H54 (cell line): ENCODE results near the gene METAP1D.
"Not testable (repeated sequence)": the region's sequence is repeated elsewhere in the genome, so short reads cannot be mapped to it uniquely, and the experiment has no call there.

Experiments used
- DNase-seq: peaks from one replicate; pipeline ENCODE4 v3.0.0; 2011; ENCODE audit warnings: low spot score, mixed read lengths; ENCODE audit not compliant: insufficient read length
- FAIRE-seq: peaks from 3 replicates; lab custom pipeline; 2011; peaks lifted over from hg19 to GRCh38; lab: Jason Lieb, UNC
- POLR2A ChIP-seq: IDR thresholded peaks from 2 replicates; pipeline ENCODE4 v1.6.1; 2011; ENCODE audit warnings: low read depth, mild to moderate bottlenecking, low read length

Gene METAP1D

DNA sequence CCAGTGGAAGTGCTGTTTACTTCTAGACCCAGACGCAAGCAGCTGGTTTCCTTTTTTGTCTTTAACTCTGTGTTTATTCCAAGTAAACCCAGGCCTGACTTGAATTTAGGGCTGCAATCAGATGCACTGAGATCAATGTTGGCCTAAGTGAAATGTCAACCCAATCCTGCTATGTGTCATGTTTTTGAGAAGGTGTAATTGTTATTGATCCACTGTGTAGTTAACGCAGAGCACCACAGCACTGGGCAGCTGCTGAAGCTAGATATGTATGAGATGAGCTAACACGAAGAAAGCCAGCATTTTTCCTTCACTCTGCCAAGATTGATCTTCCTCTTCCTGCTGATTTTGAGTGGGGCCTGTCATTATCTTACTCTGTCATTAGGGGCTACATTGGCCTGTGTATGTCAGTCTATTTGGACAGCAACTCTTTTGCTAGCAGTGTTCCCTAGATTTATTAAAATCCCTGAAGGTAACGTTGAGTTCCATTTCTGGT, 66.7 kb downstream of the METAP1D start:
- FAIRE-seq (peak; percentile 53), DNase-seq (no peak)
- TF ChIP-seq POLR2A, result no peak

DNA sequence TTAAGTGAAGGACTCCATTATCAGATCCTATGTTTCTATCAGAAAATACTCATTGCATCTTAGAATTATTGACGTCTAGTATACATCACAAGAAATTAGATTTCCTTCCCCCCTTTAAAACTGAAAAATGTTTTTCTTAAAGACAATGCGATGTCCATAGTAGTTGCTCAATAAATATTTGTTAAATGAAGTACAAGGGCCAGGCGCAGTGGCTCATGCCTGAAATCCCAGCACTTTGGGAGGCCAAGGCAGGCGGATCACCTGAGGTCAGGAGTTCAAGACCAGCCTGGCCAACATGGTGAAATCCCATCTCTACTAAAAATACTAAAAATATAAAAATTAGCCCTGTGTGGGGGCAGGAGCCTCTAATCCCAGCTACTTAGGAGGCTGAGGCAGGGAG, 68.2 kb downstream of the METAP1D start:
- DNase-seq, FAIRE-seq: not testable (repeated sequence)

DNA sequence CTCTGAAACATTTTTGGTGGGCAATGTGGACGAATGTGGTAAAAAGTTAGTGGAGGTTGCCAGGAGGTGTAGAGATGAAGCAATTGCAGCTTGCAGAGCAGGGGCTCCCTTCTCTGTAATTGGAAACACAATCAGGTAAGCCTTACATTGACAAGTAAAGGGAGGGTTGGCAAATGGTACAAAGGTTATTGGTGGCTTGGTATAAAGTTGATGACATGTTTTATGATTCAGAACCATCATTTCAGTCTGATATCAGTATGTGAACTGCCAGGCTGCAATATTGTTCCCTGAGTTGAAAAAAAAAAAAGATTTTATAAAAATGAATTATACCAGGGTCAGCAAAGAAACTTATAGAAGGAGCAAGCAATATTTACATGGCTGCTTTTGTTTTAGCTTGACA, 71.2 kb downstream of the METAP1D start:
- no peak for DNase-seq
- TF ChIP-seq POLR2A, result no peak
- FAIRE-seq, result peak; percentile 67

DNA sequence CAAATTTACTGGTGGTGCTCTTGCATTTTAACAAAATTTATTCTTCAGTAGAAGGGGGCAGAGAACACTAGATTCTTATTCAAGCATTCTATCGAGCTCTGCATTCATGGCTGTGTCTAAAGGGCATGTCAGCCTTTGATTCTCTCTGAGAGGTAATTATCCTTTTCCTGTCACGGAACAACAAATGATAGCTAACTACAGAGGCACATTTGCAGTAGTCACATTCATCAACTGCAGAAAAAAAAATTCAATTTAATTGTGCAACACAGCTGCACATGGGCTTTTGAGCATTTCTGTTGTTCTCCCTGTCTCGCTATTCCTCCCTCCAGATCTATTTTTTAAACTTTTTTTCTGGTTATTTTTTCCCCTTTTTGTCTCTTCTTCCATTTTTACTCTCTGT, 72.5 kb downstream of the METAP1D start:
- no peak for FAIRE-seq
- DNase-seq, result no peak
- no peak for TF ChIP-seq POLR2A

DNA sequence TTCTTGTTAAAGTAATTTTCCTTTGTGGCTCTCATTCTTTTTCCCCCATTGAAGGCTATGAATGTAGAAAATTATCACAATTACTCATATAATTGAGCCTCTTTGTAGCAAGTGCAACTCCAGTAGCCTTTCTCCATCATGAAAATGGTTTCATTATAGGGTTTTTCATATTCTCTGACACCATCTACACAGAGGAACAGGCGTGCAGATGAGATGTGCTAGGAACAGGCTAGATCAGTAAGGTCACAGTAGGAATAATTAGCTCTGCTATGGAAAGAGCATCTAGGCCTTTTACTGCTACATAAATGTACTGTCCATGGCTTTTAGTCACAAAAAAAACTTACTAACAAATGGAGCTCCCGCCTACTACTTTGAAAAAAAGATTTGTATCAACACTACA, 73.0 kb downstream of the METAP1D start:
- DNase-seq, result no peak
- TF ChIP-seq POLR2A, result no peak
- FAIRE-seq, result no peak

DNA sequence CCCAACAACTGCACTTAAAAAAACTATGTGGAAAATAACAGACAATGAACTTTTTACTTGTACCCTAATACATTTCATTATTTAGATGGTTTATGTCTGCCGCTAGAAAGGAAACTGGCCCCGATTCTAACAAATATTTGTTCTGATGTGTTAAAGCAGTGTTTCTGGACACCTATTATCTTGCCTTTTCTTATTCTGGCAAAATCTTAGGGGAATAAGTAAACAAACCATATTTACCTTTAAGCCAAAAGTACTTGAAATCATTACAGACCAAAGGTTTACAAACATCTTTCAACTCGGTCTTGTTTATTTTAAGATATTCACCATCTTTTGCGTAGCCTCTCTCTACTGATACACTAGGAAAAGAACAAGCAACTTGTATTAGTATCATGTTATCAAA, 73.8 kb downstream of the METAP1D start:
- no peak for FAIRE-seq
- TF ChIP-seq POLR2A, result no peak
- no peak for DNase-seq

DNA sequence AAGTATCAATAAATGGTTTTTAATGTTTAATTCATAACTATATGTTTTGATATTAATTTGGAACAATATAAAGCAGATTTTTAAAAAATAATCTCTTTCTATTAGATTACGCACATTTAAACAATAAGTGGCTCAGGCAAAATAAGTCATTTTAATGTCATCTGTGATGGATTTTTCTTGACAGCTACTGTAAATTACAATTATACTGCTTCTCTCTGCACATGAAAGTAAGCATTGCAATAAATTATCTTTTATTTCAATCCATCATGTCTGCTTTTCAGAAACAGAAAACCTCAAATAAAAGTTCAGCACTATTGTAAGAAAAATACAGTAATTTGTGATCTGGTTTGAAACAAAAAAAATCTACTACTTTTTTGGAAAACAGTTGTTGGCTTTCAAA, 74.5 kb downstream of the METAP1D start:
- TF ChIP-seq POLR2A, result no peak
- no peak for FAIRE-seq

DNA sequence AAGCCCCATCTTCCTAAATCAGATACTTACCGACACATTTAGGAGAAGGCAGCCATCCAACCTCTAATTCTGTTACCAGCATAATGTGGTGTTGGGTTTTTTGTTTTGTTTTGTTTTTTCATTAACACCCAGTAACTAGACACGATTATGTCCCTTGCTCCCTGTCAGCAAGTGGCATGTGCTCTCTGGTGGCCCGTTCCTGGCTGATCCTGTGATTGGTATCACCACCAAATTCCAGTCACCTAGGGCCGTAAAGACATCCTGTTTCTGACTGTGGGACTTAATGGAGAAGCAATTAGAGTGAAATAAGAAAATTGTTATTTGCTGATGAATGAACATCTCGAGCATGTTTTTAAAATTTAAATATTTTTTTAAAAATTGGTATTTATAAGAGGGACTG, 79.7 kb downstream of the METAP1D start:
- no peak for DNase-seq
- FAIRE-seq, result no peak
- TF ChIP-seq POLR2A, result no peak

More for the DNA sequence above, 74.5 kb downstream of the METAP1D start:
- no peak for DNase-seq

DNA sequence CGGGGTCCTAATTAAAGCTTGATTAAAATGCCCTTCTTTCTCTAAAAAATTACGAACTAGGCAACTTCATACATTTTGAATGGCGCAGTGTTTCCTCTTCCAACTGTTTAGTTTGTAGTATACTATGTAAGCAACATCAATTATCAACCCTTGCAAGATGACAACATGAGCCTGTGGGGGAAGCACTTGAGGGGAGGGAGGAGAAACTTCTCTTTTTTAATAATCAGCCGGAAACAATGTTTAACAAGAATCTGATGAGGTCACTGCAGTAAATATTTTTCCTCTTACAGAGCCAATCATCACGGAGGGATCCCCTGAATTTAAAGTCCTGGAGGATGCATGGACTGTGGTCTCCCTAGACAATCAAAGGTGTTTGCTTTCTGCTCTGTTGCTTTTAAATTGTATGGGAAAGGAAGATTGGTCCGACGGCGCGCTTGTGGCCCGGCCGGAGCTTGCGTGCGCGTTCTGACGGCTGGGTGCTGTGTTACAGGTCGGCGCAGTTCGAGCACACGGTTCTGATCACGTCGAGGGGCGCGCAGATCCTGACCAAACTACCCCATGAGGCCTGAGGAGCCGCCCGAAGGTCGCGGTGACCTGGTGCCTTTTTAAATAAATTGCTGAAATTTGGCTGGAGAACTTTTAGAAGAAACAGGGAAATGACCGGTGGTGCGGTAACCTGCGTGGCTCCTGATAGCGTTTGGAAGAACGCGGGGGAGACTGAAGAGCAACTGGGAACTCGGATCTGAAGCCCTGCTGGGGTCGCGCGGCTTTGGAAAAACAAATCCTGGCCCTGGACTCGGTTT, 80.3 kb downstream of the METAP1D start:
- no peak for DNase-seq
- no peak for TF ChIP-seq POLR2A
- no peak for FAIRE-seq

DNA sequence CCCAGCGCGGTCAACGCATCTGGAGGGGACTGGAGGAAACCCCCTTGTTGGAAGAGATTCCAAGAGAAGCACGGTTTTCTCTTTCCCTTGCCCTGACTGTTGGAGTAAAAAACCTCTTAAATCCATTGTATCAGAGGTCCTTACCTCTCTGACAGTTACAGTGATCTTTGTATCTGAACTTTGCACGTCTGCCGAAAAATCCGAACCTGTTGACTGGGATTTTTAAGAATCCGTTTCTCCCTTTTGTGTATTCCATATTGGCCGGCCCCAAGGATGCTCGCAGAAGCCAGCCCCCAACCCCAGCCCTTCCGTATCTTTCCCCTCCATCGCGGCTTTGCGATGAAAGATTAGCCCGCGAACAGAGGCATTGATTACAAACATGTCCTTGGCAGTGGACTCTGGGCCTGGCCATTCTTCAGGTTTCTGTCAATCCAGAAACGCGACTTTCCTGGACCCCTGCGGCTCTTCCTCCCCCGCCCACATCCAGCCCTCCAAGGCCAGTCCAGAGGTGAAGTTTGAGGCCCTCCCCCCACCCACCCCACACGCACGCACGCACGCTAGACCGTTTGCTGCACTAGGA, 81.0 kb downstream of the METAP1D start:
- TF ChIP-seq POLR2A, result no peak
- DNase-seq (no peak), FAIRE-seq (no peak)

DNA sequence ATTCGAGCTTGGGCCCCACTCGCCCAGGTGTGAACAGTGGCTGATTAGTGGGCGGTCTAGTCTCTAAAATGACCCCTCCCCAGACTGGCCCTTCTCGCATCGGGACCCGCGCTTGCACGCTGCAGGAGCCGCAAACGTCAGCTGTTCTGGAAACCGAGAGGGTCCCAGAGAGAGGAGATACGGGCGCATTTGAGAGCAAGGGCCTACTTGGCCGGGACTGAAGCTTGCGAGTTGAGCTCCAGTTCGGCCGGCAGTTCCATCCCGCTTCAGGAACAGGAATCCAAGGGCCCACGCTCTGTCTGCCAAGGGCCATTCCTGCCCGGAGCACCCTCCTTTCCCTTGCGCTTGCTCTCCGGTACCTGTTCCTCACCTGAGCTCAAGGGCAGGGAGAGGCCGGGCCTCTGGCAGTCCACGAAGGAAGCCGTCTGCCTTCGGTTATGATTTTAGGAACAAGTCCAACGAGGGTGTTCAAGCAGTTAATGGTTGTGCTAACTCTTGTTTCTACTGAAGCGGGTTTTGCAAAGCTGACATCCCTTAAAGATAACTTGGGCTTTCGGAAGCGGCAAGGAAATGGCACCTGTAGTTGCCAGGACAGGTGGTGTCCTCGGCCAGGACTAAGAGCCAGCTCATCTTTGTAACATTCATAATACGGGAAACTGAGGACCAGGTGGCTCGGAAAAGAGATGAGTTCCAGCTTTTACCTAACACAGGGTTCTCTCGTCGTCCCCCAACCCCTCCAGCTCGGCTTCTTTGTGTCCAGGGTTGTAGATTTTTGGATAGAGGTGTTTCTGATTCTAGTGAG, 81.7 kb downstream of the METAP1D start:
- no peak for DNase-seq
- TF ChIP-seq POLR2A, result no peak
- no peak for FAIRE-seq

DNA sequence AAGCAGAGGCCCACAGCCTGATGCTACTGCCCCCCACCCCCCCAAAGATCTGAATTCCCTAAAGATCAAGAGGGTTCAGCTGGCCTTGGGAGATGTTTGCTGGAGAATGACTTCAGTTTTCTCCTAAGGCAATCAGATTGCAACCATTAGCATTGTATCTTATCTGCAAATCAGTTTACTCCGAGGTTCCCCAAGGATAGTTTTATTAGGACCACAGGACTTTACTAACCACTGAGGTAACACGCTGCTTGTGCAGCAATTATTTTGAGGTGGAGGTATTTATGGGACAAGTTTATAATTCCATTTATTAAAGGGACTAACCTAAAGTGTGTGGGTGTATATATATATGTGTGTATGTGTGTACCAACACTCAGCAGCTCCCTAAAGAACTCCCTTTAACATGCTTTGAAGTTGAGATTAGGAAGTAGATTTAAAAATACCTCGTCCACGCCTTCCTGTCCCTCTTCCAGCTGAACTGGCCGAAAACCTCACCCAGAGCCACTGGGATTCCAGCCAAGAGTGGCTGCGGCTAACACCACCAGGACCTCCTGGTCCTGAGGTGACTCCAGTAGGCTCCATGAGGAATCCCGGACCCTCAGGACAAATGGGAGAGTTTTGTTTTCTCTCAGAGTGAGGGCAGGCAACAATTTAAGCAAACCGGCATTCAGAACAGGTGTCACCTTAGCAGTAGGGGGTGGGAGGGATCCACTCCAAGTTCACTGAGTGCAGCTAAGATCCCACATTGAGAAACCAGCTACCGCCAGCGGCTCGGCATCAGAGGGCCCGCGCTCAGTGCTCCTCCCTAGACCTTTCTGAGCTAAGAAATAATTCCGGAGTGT, 82.6 kb downstream of the METAP1D start:
- FAIRE-seq (no peak), DNase-seq (no peak)
- TF ChIP-seq POLR2A, result no peak

DNA sequence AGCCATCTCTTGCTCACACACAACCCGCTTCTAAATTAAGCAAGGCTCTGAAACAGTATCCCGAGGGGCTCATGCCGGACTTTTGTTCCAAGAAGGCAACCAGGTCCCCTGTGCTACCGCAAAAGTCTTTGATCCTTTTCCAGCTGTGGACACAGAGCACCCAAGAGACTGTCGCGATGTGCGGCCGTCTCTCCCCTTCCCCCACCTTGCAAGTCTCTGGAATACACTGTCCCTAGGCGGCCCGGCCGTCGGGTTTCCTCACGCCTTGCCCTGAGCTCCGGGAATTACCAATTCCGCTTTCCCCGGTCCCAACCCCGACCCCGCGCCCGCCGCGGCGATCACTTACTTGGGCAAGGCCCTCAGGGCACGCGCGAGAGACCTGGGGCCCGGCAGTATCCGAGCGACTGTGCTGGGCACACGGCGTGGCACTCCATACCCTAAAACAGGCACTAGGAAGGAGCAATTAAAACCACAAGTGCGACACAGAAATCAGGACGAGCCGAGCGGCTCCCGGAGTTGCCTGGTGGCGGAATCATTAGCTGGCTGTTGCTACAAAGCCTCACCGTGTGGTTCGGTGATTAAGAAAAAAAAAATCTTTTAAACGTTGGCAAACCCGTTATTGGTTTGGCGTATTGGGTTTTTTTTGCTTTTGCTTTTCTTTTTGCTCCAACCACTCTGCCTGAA, 83.3 kb downstream of the METAP1D start:
- no peak for FAIRE-seq
- DNase-seq, result no peak
- TF ChIP-seq POLR2A, result no peak
